Stimulated activated CD4-positive, alpha-beta T cell treated with anti-CD3 and anti-CD28 coated beads, Interleukin-2, amount 100 ng/mL, for 4 hours (primary cell): ENCODE data around the gene CACNG4.

ENCODE experiments used
- DNase-seq: peaks from one replicate; pipeline ENCODE4 v3.0.0-alpha.2; 2020; ENCODE audit warnings: low read depth

Gene CACNG4

GRCh38 chr17:66963909-66964771 is at the start of gene CACNG4:
CACNG4 (plus strand) TSS chr17:66964707; CDS start chr17:66964912, 205 bp downstream.
- DNase-seq, result no peak

- DNase-seq, result no peak
Observed at GRCh38 chr17:66915204-66915611, 49.3 kb upstream of the CACNG4 start.

GRCh38 chr17:66915792-66916191 is 48.7 kb upstream of the CACNG4 start:
- no peak for DNase-seq

- DNase-seq, result no peak
Observed at GRCh38 chr17:66916946-66917345, 47.6 kb upstream of the CACNG4 start.

GRCh38 chr17:66918896-66919295 is 45.6 kb upstream of the CACNG4 start:
- DNase-seq, result no peak

GRCh38 chr17:66920435-66920834 is 44.1 kb upstream of the CACNG4 start:
- DNase-seq, result no peak

GRCh38 chr17:66920950-66921349 is 43.6 kb upstream of the CACNG4 start:
- DNase-seq, result no peak

- no peak for DNase-seq
Observed at GRCh38 chr17:66923886-66924285, 40.6 kb upstream of the CACNG4 start.

- DNase-seq, result no peak
Observed at GRCh38 chr17:66925811-66926500, 38.6 kb upstream of the CACNG4 start.

GRCh38 chr17:66928949-66929348 is 35.6 kb upstream of the CACNG4 start:
- DNase-seq, result no peak

GRCh38 chr17:66929591-66929990 is 34.9 kb upstream of the CACNG4 start:
- DNase-seq, result no peak

- DNase-seq, result no peak
Observed at GRCh38 chr17:66930933-66931332, 33.6 kb upstream of the CACNG4 start.

- DNase-seq, result no peak
Observed at GRCh38 chr17:66932311-66932710, 32.2 kb upstream of the CACNG4 start.

- no peak for DNase-seq
Observed at GRCh38 chr17:66934040-66934439, 30.5 kb upstream of the CACNG4 start.

- DNase-seq, result no peak
Observed at GRCh38 chr17:66935717-66936116, 28.8 kb upstream of the CACNG4 start.

- no peak for DNase-seq
Observed at GRCh38 chr17:66938656-66939055, 25.9 kb upstream of the CACNG4 start.

GRCh38 chr17:66939461-66940114 is 24.9 kb upstream of the CACNG4 start:
- DNase-seq, result no peak

- no peak for DNase-seq
Observed at GRCh38 chr17:66941249-66941648, 23.3 kb upstream of the CACNG4 start.

- no peak for DNase-seq
Observed at GRCh38 chr17:66941773-66942450, 22.6 kb upstream of the CACNG4 start.

- DNase-seq, result no peak
Observed at GRCh38 chr17:66942451-66943264, 21.8 kb upstream of the CACNG4 start.

GRCh38 chr17:66943484-66943883 is 21.0 kb upstream of the CACNG4 start:
- no peak for DNase-seq
